ENCODE measurements around the gene TRIM63. TPM values are rescaled to one million over a fixed set of nuclear protein-coding genes. Genes with fewer than 3 reads are reported as not detected.

TRIM63 gene
- total RNA-seq, 2 donors from 2014 or later = 0.68 TPM; not detected in 1

DNA sequence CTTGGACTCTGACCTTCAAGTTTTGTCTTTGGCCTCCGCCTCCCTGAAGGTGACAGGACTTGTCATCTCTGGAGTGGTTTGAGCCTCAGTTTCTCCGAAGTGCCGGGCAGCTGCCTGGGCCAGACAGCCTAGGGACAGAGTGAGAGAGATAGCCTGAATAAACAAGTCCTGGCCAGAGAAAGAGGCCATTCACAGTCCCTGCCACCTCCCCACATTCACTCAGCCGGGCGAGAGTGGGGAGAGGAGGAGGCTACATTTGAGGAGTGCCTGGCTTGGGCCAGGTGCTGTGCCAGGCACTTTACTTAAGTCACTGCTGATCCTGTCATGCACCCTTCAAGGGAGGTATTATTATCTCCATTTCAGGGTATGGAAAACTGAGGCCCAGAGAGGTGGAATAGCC lies 42.4 kb downstream of the TRIM63 start:
- Histone ChIP-seq H3K4me3 (no peak overlapping the region), H3K36me3 (no peaks in the 10 kb centered on the region), H3K27me3 (replicated peaks; ENCODE audit: insufficient read depth) (peaks cover 4% of the 10 kb centered on the region), H3K4me1 (replicated peaks) (no peaks in the 10 kb centered on the region), H3K27ac (no peak overlapping the region), H3K9me3 (no peaks in the 10 kb centered on the region)
- 86% methylated on average over 5 of the region's 5 CpGs for WGBS
- DNase-seq (ENCODE audit: low spot score) = no peak
- intact Hi-C loops (cut with DNase I) = no loop called here
- TF ChIP-seq POLR2A (IDR thresholded peaks at IDR 0.05) (no peak), POLR2AphosphoS5 (IDR thresholded peaks at IDR 0.05) (no peak)
- TF ChIP-seq, protein P1, sequence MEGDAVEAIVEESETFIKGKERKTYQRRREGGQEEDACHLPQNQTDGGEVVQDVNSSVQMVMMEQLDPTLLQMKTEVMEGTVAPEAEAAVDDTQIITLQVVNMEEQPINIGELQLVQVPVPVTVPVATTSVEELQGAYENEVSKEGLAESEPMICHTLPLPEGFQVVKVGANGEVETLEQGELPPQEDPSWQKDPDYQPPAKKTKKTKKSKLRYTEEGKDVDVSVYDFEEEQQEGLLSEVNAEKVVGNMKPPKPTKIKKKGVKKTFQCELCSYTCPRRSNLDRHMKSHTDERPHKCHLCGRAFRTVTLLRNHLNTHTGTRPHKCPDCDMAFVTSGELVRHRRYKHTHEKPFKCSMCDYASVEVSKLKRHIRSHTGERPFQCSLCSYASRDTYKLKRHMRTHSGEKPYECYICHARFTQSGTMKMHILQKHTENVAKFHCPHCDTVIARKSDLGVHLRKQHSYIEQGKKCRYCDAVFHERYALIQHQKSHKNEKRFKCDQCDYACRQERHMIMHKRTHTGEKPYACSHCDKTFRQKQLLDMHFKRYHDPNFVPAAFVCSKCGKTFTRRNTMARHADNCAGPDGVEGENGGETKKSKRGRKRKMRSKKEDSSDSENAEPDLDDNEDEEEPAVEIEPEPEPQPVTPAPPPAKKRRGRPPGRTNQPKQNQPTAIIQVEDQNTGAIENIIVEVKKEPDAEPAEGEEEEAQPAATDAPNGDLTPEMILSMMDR (IDR thresholded peaks at IDR 0.05) = no peak

DNA sequence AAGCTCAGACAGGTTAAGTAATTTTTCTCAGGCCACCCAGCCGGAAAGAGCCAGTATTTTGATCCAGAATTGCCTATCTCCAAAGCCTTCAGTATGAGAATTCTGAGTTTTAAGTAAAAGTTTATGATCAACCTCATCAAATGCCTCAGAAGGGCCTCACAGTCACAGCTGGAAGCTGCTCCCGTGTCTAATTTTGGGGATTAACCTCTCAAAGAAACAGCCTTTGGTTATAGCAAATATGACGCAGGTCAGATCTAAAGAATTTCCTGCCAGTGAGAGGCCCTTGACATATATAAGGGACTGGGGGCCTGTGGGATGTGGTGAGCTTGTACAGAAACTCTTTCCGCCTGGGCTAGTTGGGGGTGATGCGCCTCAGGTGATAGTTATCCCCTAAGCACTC lies 43.6 kb downstream of the TRIM63 start:
- Histone ChIP-seq H3K9me3 (no peaks in the 10 kb centered on the region), H3K27me3 (replicated peaks; ENCODE audit: insufficient read depth) (no peaks in the 10 kb centered on the region), H3K27ac (no peak overlapping the region), H3K4me1 (replicated peaks) (no peaks in the 10 kb centered on the region), H3K36me3 (no peaks in the 10 kb centered on the region), H3K4me3 (no peak overlapping the region)
- intact Hi-C loops (cut with DNase I) = no loop called here
- no peak for TF ChIP-seq POLR2A (IDR thresholded peaks at IDR 0.05)
- no peak for DNase-seq (ENCODE audit: low spot score)
- WGBS = 91% methylated on average over 5 of the region's 5 CpGs

DNA sequence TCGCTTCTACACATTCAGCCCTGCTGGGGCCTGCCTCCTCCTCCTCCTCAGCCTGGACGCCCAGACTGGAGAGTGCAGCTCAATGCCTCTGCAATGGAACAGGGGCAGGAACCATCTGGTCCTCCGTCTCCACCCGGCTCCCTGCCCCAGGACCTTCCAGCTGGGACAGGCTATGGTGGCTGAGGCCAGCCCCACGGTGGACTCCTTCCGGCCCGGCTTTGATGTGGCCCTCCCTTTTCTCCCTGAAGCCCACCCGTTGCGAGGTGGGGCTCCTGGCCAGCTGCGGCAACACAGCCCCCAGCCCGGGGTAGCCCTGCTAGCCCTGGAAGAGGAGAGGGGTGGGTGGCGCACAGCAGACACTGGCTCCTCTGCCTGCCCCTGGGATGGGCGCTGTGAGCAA lies 44.4 kb downstream of the TRIM63 start:
- Histone ChIP-seq H3K27me3 (replicated peaks; ENCODE audit: insufficient read depth) (no peaks in the 10 kb centered on the region), H3K4me3 (no peak overlapping the region), H3K9me3 (no peaks in the 10 kb centered on the region), H3K4me1 (replicated peaks) (no peaks in the 10 kb centered on the region), H3K36me3 (no peaks in the 10 kb centered on the region), H3K27ac (no peak overlapping the region)
- TF ChIP-seq, protein P1 (IDR thresholded peaks at IDR 0.05) = no peak
- TF ChIP-seq POLR2A (IDR thresholded peaks at IDR 0.05) (no peak), POLR2AphosphoS5 (IDR thresholded peaks at IDR 0.05) (no peak)
- 84% methylated on average over 13 of the region's 13 CpGs for WGBS
- DNase-seq (ENCODE audit: low spot score) = no peak
- intact Hi-C loops (cut with DNase I) = no loop called here

DNA sequence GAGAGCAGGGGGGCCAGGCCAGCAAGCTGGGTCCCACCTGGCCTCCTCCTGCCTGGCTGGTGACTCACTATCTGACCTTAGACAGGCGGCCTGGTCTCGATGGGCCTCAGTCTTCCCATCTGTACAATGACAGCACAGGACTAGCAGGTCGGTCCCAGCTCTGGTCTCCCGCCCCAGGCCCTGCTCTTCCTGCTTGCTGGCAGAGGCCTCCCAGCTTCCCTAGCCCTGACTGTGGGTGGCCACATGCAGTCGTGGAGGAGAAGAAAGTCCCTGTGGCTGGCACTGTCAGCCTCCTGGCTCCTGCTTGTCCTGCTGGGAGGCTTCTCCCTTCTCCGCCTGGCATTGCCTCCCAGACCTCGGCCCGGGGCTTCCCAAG lies 45.0 kb downstream of the TRIM63 start:
- no peaks in the 10 kb centered on the region for H3K4me1 ChIP-seq (replicated peaks)
- no peaks in the 10 kb centered on the region for H3K9me3 ChIP-seq
- H3K27ac ChIP-seq = no peak overlapping the region
- intact Hi-C loops (cut with DNase I) = no loop called here
- no peak overlapping the region for H3K4me3 ChIP-seq
- TF ChIP-seq POLR2AphosphoS5 (IDR thresholded peaks at IDR 0.05) = no peak
- TF ChIP-seq, protein P1 (IDR thresholded peaks at IDR 0.05) = no peak
- no peak for TF ChIP-seq POLR2A (IDR thresholded peaks at IDR 0.05)
- no peak for DNase-seq (ENCODE audit: low spot score)
- WGBS = 64% methylated on average over 8 of the region's 8 CpGs
- no peaks in the 10 kb centered on the region for H3K27me3 ChIP-seq (replicated peaks; ENCODE audit: insufficient read depth)
- H3K36me3 ChIP-seq = no peaks in the 10 kb centered on the region

DNA sequence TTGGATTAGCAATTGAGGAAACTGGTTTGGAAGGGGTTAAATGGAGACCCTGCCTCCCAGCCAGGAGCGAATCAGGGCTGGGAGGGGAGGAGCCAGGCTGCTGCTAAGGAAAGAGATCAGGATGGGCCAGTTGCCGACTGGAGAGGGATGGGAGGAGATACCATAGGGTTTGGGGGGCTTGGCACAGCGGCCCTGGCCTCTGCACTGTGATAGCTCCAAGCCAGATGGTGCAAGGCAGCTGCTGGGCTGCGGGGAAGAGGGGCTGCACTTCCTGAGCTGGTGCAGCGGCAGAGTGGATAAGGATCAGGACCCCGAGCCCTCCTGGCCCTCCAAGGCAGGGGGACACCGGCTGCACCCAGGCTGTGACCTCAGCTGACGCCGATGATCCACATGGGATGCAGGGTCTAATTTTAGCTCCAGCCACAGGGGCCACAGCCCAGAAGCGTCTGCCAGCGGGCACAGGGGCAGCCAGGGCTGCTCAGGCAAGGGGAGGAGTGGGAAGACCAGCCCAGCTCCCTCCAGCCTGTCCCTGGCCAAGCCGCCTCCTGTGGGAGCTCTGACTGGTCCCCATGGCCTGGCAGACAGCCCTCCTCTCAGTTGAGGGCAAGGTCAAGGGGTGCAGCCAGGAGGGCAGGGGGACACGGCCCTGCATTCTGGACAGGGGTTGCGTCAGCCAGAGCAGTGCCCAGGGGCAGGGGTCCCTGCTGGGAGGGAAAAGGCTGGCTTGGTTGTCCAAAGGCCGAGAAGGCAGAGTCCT lies 45.6 kb downstream of the TRIM63 start, which contains the start of gene EXTL1:
Gene EXTL1 (plus strand): TSS at position 129 of the 757 bp plus-strand sequence. CDS start 872 bp downstream, outside the sequence.
- DNase-seq (ENCODE audit: low spot score) = no peak
- intact Hi-C loops (cut with DNase I) = no loop called here
- H3K4me1 ChIP-seq (replicated peaks) = no peaks in the 10 kb centered on the region
- H3K9me3 ChIP-seq = no peaks in the 10 kb centered on the region
- H3K27ac ChIP-seq = no peak within 1 kb of the TSS
- WGBS = 26% methylated on average over 15 of the region's 15 CpGs
- no peak within 1 kb of the TSS for H3K4me3 ChIP-seq
- H3K27me3 ChIP-seq (replicated peaks; ENCODE audit: insufficient read depth) = no peaks in the 10 kb centered on the region
- TF ChIP-seq, protein P1 (IDR thresholded peaks at IDR 0.05) = no peak
- TF ChIP-seq POLR2AphosphoS5 (IDR thresholded peaks at IDR 0.05) = no peak
- TF ChIP-seq POLR2A (IDR thresholded peaks at IDR 0.05) = no peak
- no peaks in the 10 kb centered on the region for H3K36me3 ChIP-seq

Data from prostate gland (tissue), 2 donors.